Liver (tissue), 9 donors: ENCODE data around the gene BCKDK. TPM values are rescaled to one million over a fixed set of nuclear protein-coding genes. Genes with fewer than 3 reads are reported as not detected.

Source experiments
- DNase-seq: peaks from one replicate; pipeline ENCODE4 v3.0.0-alpha.2; 2017; ENCODE audit warnings: low spot score
- H3K27ac ChIP-seq, 2 donors: one replicate each; pipeline ENCODE4 v1.7.0; 2013; ENCODE audit warnings: inconsistent platforms in 2 of 2, low read length in 2 of 2, control low read depth in 1 of 2, low read depth in 1 of 2, mild to moderate bottlenecking in 1 of 2
- H3K27me3 ChIP-seq, 4 donors: one replicate each; pipeline versions ENCODE4 v1.6.1 to v1.7.0; 2013; ENCODE audit warnings: low read length in 3 of 4, inconsistent platforms in 1 of 4, mild to moderate bottlenecking in 1 of 4, moderate library complexity in 1 of 4; ENCODE audit not compliant: control insufficient read depth in 4 of 4, insufficient read depth in 4 of 4
- H3K36me3 ChIP-seq, 4 donors: one replicate each; pipeline versions ENCODE4 v1.6.1 to v1.7.0; 2013; ENCODE audit warnings: low read length in 3 of 4, mild to moderate bottlenecking in 3 of 4, low read depth in 1 of 4, moderate library complexity in 1 of 4; ENCODE audit not compliant: control insufficient read depth in 4 of 4, insufficient read depth in 3 of 4
- H3K4me1 ChIP-seq, 4 donors: one replicate each; pipeline versions ENCODE4 v1.6.1 to v1.7.0; 2013; ENCODE audit warnings: low read length in 3 of 4, mild to moderate bottlenecking in 3 of 4, moderate library complexity in 1 of 4; ENCODE audit not compliant: control insufficient read depth in 4 of 4, insufficient read depth in 4 of 4
- H3K4me3 ChIP-seq, 3 donors: one replicate each; pipeline versions ENCODE4 v1.6.1 to v1.7.0; 2013; ENCODE audit warnings: low read length in 3 of 3, control low read depth in 1 of 3, low read depth in 1 of 3, mild to moderate bottlenecking in 1 of 3
- H3K9ac ChIP-seq, 2 donors: one replicate each; pipeline ENCODE4 v1.7.0; 2013; ENCODE audit warnings: low read length in 2 of 2, mild to moderate bottlenecking in 2 of 2, moderate library complexity in 2 of 2, control low read depth in 1 of 2, low read depth in 1 of 2
- H3K9me3 ChIP-seq, 4 donors: one replicate each; pipeline versions ENCODE4 v1.6.1 to v1.7.0; 2013; ENCODE audit warnings: low read length in 3 of 4; ENCODE audit not compliant: control insufficient read depth in 4 of 4
- ATF3 ChIP-seq: IDR thresholded peaks from 2 replicates; pipeline ENCODE4 v1.6.1; 2016; ENCODE audit warnings: antibody characterized with exemption
- CTCF ChIP-seq: fragments of 150-350 bp; IDR thresholded peaks from 2 replicates; pipeline ENCODE4 v1.5.1; 2017; ENCODE audit warnings: improper control_type of control experiment, low read depth, low read length; ENCODE audit not compliant: missing input control
- EGR1 ChIP-seq, 2 donors: IDR thresholded peaks; 2 replicates each; pipeline ENCODE4 v1.6.1; 2016 to 2018; ENCODE audit warnings: antibody characterized with exemption in 2 of 2, low read depth in 2 of 2
- FOXA1 ChIP-seq: IDR thresholded peaks from 2 replicates; pipeline ENCODE4 v1.6.1; 2016; ENCODE audit warnings: antibody characterized with exemption
- FOXA2 ChIP-seq: IDR thresholded peaks from 2 replicates; pipeline ENCODE4 v1.6.1; 2016; ENCODE audit warnings: antibody characterized with exemption
- GABPA ChIP-seq, 2 donors: IDR thresholded peaks in 1 of 2; conservative IDR thresholded peaks in 1 of 2; 2 replicates each; pipeline ENCODE4 v1.6.1; 2016; ENCODE audit warnings: antibody characterized with exemption in 2 of 2, mild to moderate bottlenecking in 1 of 2, moderate library complexity in 1 of 2
- HNF4A ChIP-seq, 2 donors: conservative IDR thresholded peaks; 2 replicates each; pipeline ENCODE4 v1.6.1; 2016; ENCODE audit warnings: antibody characterized with exemption in 2 of 2, mild to moderate bottlenecking in 2 of 2
- HNF4G ChIP-seq: IDR thresholded peaks from 2 replicates; pipeline ENCODE4 v1.6.1; 2016; ENCODE audit warnings: antibody characterized with exemption
- JUND ChIP-seq, 2 donors: IDR thresholded peaks; 2 replicates each; pipeline ENCODE4 v1.6.1; 2016; ENCODE audit warnings: antibody characterized with exemption in 2 of 2
- MAX ChIP-seq: IDR thresholded peaks from 2 replicates; pipeline ENCODE4 v1.6.1; 2016; ENCODE audit warnings: antibody characterized with exemption
- NR2F2 ChIP-seq: IDR thresholded peaks from 2 replicates; pipeline ENCODE4 v1.6.1; 2016; ENCODE audit warnings: antibody characterized with exemption
- RAD21 ChIP-seq, 2 donors: IDR thresholded peaks; 2 replicates each; pipeline ENCODE4 v1.6.1; 2016; ENCODE audit warnings: antibody characterized with exemption in 2 of 2, mild to moderate bottlenecking in 2 of 2
- RXRA ChIP-seq, 2 donors: IDR thresholded peaks; 2 replicates each; pipeline ENCODE4 v1.6.1; 2017 to 2018; ENCODE audit warnings: antibody characterized with exemption in 2 of 2, mild to moderate bottlenecking in 1 of 2
- SP1 ChIP-seq: IDR thresholded peaks from 2 replicates; pipeline ENCODE4 v1.6.1; 2018; ENCODE audit warnings: antibody characterized with exemption, mild to moderate bottlenecking
- TAF1 ChIP-seq: conservative IDR thresholded peaks from 2 replicates; pipeline ENCODE4 v1.6.1; 2016; ENCODE audit warnings: antibody characterized with exemption, mild to moderate bottlenecking
- YY1 ChIP-seq: IDR thresholded peaks from 2 replicates; pipeline ENCODE4 v1.6.1; 2016; ENCODE audit warnings: antibody characterized with exemption, mild to moderate bottlenecking
- WGBS: extraction: QIAGEN DNeasy Blood & Tissue Kit; methylation state at CpG from one replicate; pipeline ENCODE4 v1.1.7; 2013; 5-methylcytosine and 5-hydroxymethylcytosine counted together
- polyA plus RNA-seq, 2 donors: library from polyadenylated mRNA; stranded (reverse) in 1 of 2; unstranded in 1 of 2; fragments of 200-250 nt in 1 of 2; fragments of >200 nt in 1 of 2; fragmentation: Nextera tagmentation in 1 of 2; extraction: Ambion mirVana in 1 of 2; gene quantifications; one replicate each; pipeline versions ENCODE4 v1.2.1 to v1.2.3, GENCODE V29; 2013 to 2015
- total RNA-seq, 2 donors: library from RNA; depleted of rRNA; stranded (reverse); fragments of >200 nt; gene quantifications; one replicate each; pipeline ENCODE4 v1.2.3, GENCODE V29; 2014
- TF ChIP-seq, protein P1 (sequence below): IDR thresholded peaks from 2 replicates; pipeline ENCODE4 v1.6.1; 2016; ENCODE audit warnings: antibody characterized with exemption
- TF ChIP-seq, protein P2 (sequence below): IDR thresholded peaks from 2 replicates; pipeline ENCODE4 v1.6.1; 2016; ENCODE audit warnings: antibody characterized with exemption, mild to moderate bottlenecking
- donor health status: healthy.
- donor health status: healthy.
- donor health status: healthy.
- donor health status: healthy.
- donor health status: healthy.

Gene BCKDK
- total and polyA plus RNA-seq, 4 donors: 10.0 to 41.6 (median 34.9) TPM

GRCh38 chr16:31094424-31095120, 13.6 kb upstream of the BCKDK start, which contains the start of gene VKORC1:
TSS of gene VKORC1 (minus strand) at chr16:31094797. CDS start at chr16:31094729, 68 bp downstream.
- Histone ChIP-seq H3K27ac (peak within 1 kb of the TSS; percentile 91 to 96), H3K9ac (peak within 1 kb of the TSS; percentile 61 to 85), H3K4me3 (peak within 1 kb of the TSS; percentile 89 to 93 (median 92)), H3K36me3 (peaks cover 0 to 13% (median 10%) of the 10 kb centered on the region in 4 donors), H3K27me3 (no peaks in the 10 kb centered on the region), H3K9me3 (no peaks in the 10 kb centered on the region), H3K4me1 (peaks cover 0 to 19% (median 11%) of the 10 kb centered on the region in 4 donors)
- WGBS: under 1% methylated on average over 69 of the region's 69 CpGs
- TF ChIP-seq JUND (IDR thresholded peaks at IDR 0.05): peak in 1 of 2 donors; percentile 56
- peak; percentile 39 to 52 for TF ChIP-seq HNF4A (conservative IDR thresholded peaks at IDR 0.05)
- peak; percentile 81 for TF ChIP-seq SP1
- TF ChIP-seq YY1: peak; percentile 97
- no peak for TF ChIP-seq CTCF
- TF ChIP-seq RAD21 (IDR thresholded peaks at IDR 0.05): peak; percentile 59 to 63
- peak; percentile 90 for TF ChIP-seq TAF1
- TF ChIP-seq, protein P1, sequence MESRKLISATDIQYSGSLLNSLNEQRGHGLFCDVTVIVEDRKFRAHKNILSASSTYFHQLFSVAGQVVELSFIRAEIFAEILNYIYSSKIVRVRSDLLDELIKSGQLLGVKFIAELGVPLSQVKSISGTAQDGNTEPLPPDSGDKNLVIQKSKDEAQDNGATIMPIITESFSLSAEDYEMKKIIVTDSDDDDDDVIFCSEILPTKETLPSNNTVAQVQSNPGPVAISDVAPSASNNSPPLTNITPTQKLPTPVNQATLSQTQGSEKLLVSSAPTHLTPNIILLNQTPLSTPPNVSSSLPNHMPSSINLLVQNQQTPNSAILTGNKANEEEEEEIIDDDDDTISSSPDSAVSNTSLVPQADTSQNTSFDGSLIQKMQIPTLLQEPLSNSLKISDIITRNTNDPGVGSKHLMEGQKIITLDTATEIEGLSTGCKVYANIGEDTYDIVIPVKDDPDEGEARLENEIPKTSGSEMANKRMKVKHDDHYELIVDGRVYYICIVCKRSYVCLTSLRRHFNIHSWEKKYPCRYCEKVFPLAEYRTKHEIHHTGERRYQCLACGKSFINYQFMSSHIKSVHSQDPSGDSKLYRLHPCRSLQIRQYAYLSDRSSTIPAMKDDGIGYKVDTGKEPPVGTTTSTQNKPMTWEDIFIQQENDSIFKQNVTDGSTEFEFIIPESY: peak; percentile 59
- TF ChIP-seq, protein P2, sequence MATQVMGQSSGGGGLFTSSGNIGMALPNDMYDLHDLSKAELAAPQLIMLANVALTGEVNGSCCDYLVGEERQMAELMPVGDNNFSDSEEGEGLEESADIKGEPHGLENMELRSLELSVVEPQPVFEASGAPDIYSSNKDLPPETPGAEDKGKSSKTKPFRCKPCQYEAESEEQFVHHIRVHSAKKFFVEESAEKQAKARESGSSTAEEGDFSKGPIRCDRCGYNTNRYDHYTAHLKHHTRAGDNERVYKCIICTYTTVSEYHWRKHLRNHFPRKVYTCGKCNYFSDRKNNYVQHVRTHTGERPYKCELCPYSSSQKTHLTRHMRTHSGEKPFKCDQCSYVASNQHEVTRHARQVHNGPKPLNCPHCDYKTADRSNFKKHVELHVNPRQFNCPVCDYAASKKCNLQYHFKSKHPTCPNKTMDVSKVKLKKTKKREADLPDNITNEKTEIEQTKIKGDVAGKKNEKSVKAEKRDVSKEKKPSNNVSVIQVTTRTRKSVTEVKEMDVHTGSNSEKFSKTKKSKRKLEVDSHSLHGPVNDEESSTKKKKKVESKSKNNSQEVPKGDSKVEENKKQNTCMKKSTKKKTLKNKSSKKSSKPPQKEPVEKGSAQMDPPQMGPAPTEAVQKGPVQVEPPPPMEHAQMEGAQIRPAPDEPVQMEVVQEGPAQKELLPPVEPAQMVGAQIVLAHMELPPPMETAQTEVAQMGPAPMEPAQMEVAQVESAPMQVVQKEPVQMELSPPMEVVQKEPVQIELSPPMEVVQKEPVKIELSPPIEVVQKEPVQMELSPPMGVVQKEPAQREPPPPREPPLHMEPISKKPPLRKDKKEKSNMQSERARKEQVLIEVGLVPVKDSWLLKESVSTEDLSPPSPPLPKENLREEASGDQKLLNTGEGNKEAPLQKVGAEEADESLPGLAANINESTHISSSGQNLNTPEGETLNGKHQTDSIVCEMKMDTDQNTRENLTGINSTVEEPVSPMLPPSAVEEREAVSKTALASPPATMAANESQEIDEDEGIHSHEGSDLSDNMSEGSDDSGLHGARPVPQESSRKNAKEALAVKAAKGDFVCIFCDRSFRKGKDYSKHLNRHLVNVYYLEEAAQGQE: peak; percentile 92
- TF ChIP-seq GABPA (IDR thresholded peaks at IDR 0.05 in 1 of 2, conservative IDR thresholded peaks at IDR 0.05 in 1 of 2): peak; percentile 15 to 86
- peak; percentile 58 to 68 for TF ChIP-seq RXRA (IDR thresholded peaks at IDR 0.05)
- peak; percentile 61 for TF ChIP-seq MAX
- TF ChIP-seq HNF4G: no peak
- TF ChIP-seq EGR1 (IDR thresholded peaks at IDR 0.05; ENCODE audit: low read depth in 2 of 2): peak in 1 of 2 donors; percentile 50
- no peak for TF ChIP-seq ATF3
- peak; percentile 80 for TF ChIP-seq FOXA1
- TF ChIP-seq FOXA2: peak; percentile 45
- peak; percentile 24 for TF ChIP-seq NR2F2
- DNase-seq: peak; percentile 88
